ENCODE measurements around the gene MRAS. TPM values are rescaled to one million over a fixed set of nuclear protein-coding genes. Genes with fewer than 3 reads are reported as not detected.

Gene MRAS
- total RNA-seq, 1 donor from 2014 or later, result 17.2 TPM

DNA sequence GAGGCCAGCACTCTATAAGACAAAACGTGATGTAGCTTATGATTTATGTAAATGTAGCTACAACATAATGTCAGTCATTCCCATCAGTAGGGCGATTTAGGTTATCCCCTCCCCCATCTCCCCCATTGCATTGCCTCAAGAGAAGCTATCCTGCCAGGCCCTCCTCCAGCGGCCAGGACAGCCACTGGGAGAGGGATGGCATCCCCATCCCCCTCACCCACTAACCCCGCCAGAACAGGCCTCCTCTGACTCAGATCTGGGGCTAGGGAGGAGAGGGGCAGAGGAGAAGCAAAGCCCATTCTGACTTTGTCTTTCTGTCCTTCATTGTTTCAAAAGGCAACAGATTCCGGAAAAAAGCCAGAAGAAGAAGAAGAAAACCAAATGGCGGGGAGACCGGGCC is 53.5 kb downstream of the MRAS start:
- TF ChIP-seq, protein P1, sequence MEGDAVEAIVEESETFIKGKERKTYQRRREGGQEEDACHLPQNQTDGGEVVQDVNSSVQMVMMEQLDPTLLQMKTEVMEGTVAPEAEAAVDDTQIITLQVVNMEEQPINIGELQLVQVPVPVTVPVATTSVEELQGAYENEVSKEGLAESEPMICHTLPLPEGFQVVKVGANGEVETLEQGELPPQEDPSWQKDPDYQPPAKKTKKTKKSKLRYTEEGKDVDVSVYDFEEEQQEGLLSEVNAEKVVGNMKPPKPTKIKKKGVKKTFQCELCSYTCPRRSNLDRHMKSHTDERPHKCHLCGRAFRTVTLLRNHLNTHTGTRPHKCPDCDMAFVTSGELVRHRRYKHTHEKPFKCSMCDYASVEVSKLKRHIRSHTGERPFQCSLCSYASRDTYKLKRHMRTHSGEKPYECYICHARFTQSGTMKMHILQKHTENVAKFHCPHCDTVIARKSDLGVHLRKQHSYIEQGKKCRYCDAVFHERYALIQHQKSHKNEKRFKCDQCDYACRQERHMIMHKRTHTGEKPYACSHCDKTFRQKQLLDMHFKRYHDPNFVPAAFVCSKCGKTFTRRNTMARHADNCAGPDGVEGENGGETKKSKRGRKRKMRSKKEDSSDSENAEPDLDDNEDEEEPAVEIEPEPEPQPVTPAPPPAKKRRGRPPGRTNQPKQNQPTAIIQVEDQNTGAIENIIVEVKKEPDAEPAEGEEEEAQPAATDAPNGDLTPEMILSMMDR (conservative IDR thresholded peaks at IDR 0.05; ENCODE audit: low read depth, low read length), result no peak
- DNase-seq (ENCODE audit: low read depth), result no peak
- no peak overlapping the region for H3K4me3 ChIP-seq (ENCODE audit: low read depth, low read length)

DNA sequence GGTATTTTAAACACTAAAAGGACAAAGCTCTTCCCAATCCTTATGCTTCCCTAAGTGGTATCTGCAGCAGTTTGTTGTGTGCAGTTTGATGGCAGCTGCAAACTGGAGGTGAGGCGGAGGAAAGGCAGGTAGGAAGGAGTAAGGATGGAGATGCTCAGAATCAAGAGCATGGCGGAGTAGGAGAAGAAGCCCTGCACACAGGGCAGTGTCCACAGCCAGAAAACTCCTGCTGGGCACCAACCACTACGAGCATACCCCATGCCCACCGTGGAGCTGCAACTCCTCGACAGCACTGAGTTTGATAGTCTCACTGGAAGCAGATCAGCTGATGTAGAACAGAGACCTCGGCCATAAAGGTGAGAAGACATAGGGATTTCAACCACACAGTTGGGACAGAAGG is 55.7 kb downstream of the MRAS start:
- no peak for DNase-seq (ENCODE audit: low read depth)
- no peak overlapping the region for H3K4me3 ChIP-seq (ENCODE audit: low read depth, low read length)
- TF ChIP-seq, protein P1 (conservative IDR thresholded peaks at IDR 0.05; ENCODE audit: low read depth, low read length), result no peak

DNA sequence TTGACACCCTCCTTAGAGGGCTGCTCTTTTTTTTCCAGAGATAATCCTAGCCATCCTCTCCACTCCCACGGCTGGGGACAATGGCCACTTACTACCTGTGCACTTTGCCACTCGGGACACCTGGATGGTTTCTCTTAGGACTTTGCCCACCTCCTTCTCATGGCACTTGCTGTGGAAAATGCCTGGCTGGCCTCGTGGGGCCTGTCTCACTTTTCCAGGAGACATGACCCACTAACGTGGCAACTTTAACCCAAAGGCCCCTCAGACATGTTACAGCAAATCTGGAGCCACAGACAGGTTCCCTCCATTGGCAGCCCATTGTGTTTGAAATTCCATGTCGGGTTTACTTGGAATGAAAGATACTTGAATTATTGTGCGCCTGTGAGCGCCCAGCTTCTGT is 56.6 kb downstream of the MRAS start:
- no peak for DNase-seq (ENCODE audit: low read depth)
- TF ChIP-seq, protein P1 (conservative IDR thresholded peaks at IDR 0.05; ENCODE audit: low read depth, low read length), result no peak
- H3K4me3 ChIP-seq (ENCODE audit: low read depth, low read length), result no peak overlapping the region

DNA sequence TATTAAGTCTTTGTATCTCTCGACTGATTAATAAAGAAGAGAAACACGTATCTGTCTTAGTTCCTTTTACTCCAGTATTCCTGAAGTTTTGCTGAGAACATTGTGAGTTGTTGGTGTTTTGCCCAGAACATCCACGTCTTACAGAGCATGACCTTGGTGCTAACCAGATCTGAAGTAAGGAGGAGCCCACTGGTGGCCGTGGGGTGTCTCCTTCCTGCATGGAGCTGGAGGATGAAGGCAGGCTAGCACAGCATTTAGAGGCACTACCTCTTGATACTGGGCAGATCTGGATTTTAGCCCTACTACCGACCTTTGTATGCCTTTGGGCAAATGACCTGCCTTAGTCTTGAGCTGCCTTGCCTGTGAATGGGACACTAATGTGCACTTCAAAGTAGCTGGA is 57.1 kb downstream of the MRAS start:
- no peak overlapping the region for H3K4me3 ChIP-seq (ENCODE audit: low read depth, low read length)
- no peak for DNase-seq (ENCODE audit: low read depth)
- TF ChIP-seq, protein P1 (conservative IDR thresholded peaks at IDR 0.05; ENCODE audit: low read depth, low read length), result no peak

DNA sequence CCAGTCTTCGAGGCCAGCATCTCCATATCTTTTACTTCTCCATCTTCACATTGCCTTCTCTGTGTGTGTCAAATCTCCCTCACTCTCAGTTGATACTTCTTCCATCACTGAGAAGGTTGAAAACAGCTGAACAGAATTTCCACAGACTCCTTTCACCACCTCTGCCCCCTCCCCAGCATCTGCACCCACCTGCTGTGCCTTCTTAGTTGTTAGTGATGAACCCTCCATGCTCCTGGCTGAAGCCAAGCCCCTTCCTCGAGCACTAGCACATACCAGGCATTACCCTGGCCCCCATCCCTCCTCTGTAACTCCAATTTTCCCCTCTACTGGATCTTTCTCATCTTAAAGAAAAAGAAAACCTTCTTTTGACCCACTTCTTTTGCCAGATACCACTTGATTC is 58.2 kb downstream of the MRAS start:
- DNase-seq (ENCODE audit: low read depth), result no peak
- TF ChIP-seq, protein P1 (conservative IDR thresholded peaks at IDR 0.05; ENCODE audit: low read depth, low read length), result no peak

DNA sequence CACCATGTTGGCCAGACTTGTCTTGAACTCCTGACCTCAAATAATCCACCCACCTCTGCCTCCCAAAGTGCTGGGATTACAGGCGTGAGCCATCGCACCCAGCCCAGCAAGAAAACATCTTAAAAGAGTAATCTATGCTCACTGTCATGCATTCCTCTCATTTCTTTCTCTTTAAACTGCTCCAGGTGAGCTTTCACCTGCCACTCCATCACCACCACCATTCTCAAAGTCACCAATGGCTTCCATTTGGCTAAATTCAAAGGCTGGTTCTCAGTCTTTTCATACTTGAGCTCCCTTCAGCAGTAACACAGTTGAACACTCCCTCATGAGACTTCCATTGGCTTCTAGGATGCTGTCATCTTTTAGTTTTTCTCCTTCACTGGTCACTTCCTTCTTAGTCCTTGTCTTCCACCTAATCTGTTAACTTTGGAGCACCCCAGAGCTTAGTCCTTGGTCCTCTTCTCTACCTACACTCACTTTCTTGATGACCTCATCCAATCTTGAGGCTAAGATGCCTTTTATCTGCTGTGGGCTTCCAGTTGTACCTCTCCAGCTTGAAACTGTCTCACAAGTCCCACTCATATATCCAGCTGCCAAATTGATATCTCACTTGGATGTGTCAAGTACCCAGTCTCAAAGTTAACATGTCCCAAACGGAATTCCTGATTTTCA is 59.0 kb downstream of the MRAS start:
- TF ChIP-seq, protein P1 (conservative IDR thresholded peaks at IDR 0.05; ENCODE audit: low read depth, low read length), result no peak
- DNase-seq (ENCODE audit: low read depth), result no peak
- no peak overlapping the region for H3K4me3 ChIP-seq (ENCODE audit: low read depth, low read length)

More for the DNA sequence above, 58.2 kb downstream of the MRAS start:
- H3K4me3 ChIP-seq (ENCODE audit: low read depth, low read length), result no peak overlapping the region

Measured in epithelial cell of proximal tubule (primary cell).